Esophagus squamous epithelium (tissue), 4 donors: ENCODE measurements around the gene TTC22.

Source experiments
- CTCF ChIP-seq, 6 experiments: fragments of 450-650 bp in 4 of 6; fragments of 200-600 bp in 2 of 6; sonication (generic) in 2 of 6; IDR thresholded peaks; one replicate each; pipeline ENCODE4 v1.5.1; 2016 to 2019; ENCODE audit warnings: antibody characterized with exemption in 6 of 6, mild to moderate bottlenecking in 4 of 6, moderate library complexity in 4 of 6
- POLR2A ChIP-seq, 4 donors: fragments of 450-650 bp; IDR thresholded peaks; one replicate each; pipeline ENCODE4 v1.6.1; 2017; ENCODE audit warnings: antibody characterized with exemption in 4 of 4, mild to moderate bottlenecking in 4 of 4, moderate library complexity in 3 of 4

DNA sequence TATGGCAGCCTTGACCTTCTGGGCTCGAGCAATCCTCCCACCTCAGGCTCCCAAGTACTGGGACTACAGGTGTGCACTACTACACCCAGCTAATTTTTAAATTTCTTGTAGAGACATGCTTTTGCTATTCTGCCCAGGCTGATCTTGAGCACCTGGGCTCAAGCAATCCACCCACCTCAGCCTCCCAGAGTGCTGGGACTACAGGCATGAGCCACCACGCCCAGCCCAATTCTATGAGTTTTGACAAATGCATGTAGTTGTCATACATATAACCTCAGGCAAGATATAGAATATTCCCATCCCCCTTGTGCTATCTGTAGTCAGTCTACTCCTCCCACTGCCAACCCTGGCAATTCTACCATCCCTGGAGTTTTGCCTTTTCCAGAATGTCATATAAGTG lies 38.7 kb upstream of the TTC22 start:
- TF ChIP-seq POLR2A (IDR thresholded peaks at IDR 0.05) (no peak), CTCF (IDR thresholded peaks at IDR 0.05) (no peak)
